ENCODE results near the gene ATP6V0C.

DNA sequence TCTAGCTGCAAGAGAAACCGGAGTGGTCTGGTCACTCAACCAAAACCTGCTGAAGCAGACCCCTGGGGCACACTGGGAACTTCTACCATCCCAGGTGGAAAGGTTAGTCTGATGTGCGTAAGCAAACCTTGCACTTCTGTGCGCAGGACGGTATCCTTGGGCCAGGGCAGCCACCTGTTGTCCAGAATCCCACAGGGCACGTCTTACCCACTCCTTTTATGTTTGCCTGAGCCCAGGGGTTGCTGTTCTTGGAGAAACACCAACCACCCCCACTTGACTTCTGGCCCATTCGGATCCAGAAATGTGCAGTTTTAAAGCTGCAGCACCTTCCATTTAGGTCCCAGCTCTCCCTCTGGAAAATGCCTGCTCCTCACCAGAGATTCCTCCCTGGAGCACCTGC lies 20.1 kb upstream of the ATP6V0C start:
- TF ChIP-seq POLR2AphosphoS5 (IDR thresholded peaks at IDR 0.05; ENCODE audit: low read depth, low read length) (no peak), TAF1 (IDR thresholded peaks at IDR 0.05; ENCODE audit: borderline replicate concordance, insufficient read depth, low read length) (no peak), SIN3A (IDR thresholded peaks at IDR 0.05; ENCODE audit: borderline replicate concordance, insufficient read depth, low read length) (no peak), REST (IDR thresholded peaks at IDR 0.05; ENCODE audit: insufficient read depth in 1 of 2, low read depth in 2 of 2, low read length in 2 of 2) (no peak)

Data from PFSK-1 (cell line).